Measurements from ENCODE around the gene CCK. TPM values are rescaled to one million over a fixed set of nuclear protein-coding genes. Genes with fewer than 3 reads are reported as not detected.

Gene CCK
- total and polyA plus RNA-seq, 4 donors = 0.25 TPM; not detected in 3

DNA sequence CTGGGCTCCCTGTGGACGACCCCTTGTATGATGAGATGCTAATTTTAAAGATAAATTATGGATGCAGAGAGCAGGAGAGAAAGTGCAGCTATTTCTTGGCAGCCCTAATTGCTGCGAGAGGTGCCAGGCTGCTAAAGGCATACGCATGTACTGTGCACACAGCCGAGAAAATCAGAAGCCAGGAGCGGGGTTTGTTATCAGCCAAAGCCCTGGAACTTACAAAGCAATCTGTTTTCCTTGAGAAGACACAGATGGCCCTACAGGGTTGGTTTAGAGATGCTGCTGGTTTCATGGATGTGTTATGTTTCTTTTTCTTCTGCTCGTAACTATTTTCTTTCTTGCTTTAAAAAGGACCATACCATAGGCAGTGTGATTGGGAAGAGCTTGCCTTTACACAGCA is 11.7 kb upstream of the CCK start:
- H3K36me3 ChIP-seq (ENCODE audit: control insufficient read depth in 4 of 4, insufficient read depth in 3 of 4, low read depth in 1 of 4, low read length in 3 of 4) = no peaks in the 10 kb centered on the region
- no peaks in the 10 kb centered on the region for H3K4me1 ChIP-seq (ENCODE audit: control insufficient read depth in 4 of 4, insufficient read depth in 4 of 4, low read length in 3 of 4)
- no peak overlapping the region for H3K4me3 ChIP-seq (ENCODE audit: low read depth in 1 of 3, low read length in 3 of 3)
- DNase-seq (ENCODE audit: low spot score) = no peak
- no peak overlapping the region for H3K27ac ChIP-seq (ENCODE audit: low read depth in 1 of 2, low read length in 2 of 2)
- H3K27me3 ChIP-seq (ENCODE audit: control insufficient read depth in 4 of 4, insufficient read depth in 4 of 4, low read length in 3 of 4) = no peaks in the 10 kb centered on the region
- H3K9me3 ChIP-seq (ENCODE audit: control insufficient read depth in 4 of 4, low read length in 3 of 4) = peaks cover 0 to 7% (median 2%) of the 10 kb centered on the region in 4 donors
- 68% methylated on average over 6 of the region's 6 CpGs for WGBS
- H3K9ac ChIP-seq (ENCODE audit: low read depth in 1 of 2, low read length in 2 of 2) = no peak overlapping the region
- TF ChIP-seq RXRA (IDR thresholded peaks at IDR 0.05) (no peak), SP1 (IDR thresholded peaks at IDR 0.05) (no peak)

DNA sequence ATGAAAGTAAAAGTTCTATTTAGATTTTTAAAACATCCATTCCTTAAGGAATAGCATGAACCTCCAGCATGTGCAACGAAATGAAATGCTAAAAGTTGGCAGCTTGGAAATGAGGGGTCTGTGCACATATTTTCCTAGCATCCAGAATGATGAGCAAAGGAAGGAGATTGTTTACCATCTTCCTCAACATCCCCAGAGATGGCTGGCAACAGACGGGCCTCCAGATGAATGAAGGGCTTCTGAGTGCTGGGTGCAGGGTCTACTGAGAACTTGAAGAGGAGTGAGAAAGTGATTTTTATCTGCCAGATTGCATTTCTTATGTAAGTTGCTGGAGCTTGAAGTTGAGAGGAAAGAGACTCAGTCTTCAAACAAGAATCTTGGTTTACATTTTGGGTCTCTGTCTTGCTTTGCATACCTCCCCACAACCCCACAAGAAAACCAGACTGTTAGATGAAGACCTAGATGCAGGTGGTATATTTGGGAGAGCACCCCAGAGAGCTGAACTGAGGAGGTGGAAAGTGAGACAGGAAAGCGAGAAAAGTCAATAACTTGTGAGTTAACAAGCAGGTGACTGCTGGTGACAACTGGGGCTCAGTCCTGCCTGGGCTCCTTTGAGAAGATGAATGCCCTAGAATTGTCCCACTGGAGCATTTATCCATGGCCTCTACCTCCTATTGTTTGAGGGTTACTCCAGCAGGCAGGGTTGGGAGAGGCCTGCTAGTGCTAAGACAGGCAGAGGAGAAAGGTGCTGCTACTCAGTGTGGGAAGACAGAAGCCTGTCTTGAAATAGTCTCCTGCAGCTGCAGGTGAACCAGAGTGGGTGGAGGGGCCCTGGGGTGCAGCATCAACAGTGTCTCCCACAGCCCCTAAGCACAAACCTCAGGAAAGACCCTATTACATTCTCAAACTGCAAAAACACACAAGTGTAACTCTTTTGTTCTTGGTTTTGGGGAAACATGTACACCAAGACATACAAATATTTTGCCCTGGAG is 10.5 kb upstream of the CCK start:
- Histone ChIP-seq H3K27ac (ENCODE audit: low read depth in 1 of 2, low read length in 2 of 2) (no peak overlapping the region), H3K4me3 (ENCODE audit: low read depth in 1 of 3, low read length in 3 of 3) (no peak overlapping the region), H3K27me3 (ENCODE audit: control insufficient read depth in 4 of 4, insufficient read depth in 4 of 4, low read length in 3 of 4) (no peaks in the 10 kb centered on the region), H3K9me3 (ENCODE audit: control insufficient read depth in 4 of 4, low read length in 3 of 4) (peaks cover 0 to 7% (median 2%) of the 10 kb centered on the region in 4 donors), H3K4me1 (ENCODE audit: control insufficient read depth in 4 of 4, insufficient read depth in 4 of 4, low read length in 3 of 4) (no peaks in the 10 kb centered on the region), H3K36me3 (ENCODE audit: control insufficient read depth in 4 of 4, insufficient read depth in 3 of 4, low read depth in 1 of 4, low read length in 3 of 4) (no peaks in the 10 kb centered on the region), H3K9ac (ENCODE audit: low read depth in 1 of 2, low read length in 2 of 2) (no peak overlapping the region)
- DNase-seq (ENCODE audit: low spot score) = no peak
- WGBS = 73% methylated on average over 3 of the region's 3 CpGs
- no peak for TF ChIP-seq HNF4A (conservative IDR thresholded peaks at IDR 0.05)
- TF ChIP-seq, protein P1, sequence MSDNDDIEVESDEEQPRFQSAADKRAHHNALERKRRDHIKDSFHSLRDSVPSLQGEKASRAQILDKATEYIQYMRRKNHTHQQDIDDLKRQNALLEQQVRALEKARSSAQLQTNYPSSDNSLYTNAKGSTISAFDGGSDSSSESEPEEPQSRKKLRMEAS (IDR thresholded peaks at IDR 0.05) = no peak
- TF ChIP-seq TAF1 (conservative IDR thresholded peaks at IDR 0.05) = no peak
- TF ChIP-seq, protein P2, sequence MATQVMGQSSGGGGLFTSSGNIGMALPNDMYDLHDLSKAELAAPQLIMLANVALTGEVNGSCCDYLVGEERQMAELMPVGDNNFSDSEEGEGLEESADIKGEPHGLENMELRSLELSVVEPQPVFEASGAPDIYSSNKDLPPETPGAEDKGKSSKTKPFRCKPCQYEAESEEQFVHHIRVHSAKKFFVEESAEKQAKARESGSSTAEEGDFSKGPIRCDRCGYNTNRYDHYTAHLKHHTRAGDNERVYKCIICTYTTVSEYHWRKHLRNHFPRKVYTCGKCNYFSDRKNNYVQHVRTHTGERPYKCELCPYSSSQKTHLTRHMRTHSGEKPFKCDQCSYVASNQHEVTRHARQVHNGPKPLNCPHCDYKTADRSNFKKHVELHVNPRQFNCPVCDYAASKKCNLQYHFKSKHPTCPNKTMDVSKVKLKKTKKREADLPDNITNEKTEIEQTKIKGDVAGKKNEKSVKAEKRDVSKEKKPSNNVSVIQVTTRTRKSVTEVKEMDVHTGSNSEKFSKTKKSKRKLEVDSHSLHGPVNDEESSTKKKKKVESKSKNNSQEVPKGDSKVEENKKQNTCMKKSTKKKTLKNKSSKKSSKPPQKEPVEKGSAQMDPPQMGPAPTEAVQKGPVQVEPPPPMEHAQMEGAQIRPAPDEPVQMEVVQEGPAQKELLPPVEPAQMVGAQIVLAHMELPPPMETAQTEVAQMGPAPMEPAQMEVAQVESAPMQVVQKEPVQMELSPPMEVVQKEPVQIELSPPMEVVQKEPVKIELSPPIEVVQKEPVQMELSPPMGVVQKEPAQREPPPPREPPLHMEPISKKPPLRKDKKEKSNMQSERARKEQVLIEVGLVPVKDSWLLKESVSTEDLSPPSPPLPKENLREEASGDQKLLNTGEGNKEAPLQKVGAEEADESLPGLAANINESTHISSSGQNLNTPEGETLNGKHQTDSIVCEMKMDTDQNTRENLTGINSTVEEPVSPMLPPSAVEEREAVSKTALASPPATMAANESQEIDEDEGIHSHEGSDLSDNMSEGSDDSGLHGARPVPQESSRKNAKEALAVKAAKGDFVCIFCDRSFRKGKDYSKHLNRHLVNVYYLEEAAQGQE (IDR thresholded peaks at IDR 0.05) = no peak
- TF ChIP-seq YY1 (IDR thresholded peaks at IDR 0.05) = no peak
- TF ChIP-seq FOXA2 (IDR thresholded peaks at IDR 0.05) = no peak
- no peak for TF ChIP-seq RXRA (IDR thresholded peaks at IDR 0.05)
- no peak for TF ChIP-seq JUND (IDR thresholded peaks at IDR 0.05)
- no peak for TF ChIP-seq NR2F2 (IDR thresholded peaks at IDR 0.05)
- TF ChIP-seq SP1 (IDR thresholded peaks at IDR 0.05) = no peak
- TF ChIP-seq, protein P3, sequence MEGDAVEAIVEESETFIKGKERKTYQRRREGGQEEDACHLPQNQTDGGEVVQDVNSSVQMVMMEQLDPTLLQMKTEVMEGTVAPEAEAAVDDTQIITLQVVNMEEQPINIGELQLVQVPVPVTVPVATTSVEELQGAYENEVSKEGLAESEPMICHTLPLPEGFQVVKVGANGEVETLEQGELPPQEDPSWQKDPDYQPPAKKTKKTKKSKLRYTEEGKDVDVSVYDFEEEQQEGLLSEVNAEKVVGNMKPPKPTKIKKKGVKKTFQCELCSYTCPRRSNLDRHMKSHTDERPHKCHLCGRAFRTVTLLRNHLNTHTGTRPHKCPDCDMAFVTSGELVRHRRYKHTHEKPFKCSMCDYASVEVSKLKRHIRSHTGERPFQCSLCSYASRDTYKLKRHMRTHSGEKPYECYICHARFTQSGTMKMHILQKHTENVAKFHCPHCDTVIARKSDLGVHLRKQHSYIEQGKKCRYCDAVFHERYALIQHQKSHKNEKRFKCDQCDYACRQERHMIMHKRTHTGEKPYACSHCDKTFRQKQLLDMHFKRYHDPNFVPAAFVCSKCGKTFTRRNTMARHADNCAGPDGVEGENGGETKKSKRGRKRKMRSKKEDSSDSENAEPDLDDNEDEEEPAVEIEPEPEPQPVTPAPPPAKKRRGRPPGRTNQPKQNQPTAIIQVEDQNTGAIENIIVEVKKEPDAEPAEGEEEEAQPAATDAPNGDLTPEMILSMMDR (IDR thresholded peaks at IDR 0.05; ENCODE audit: low read depth, low read length, missing input control) = no peak
- TF ChIP-seq, protein P4, sequence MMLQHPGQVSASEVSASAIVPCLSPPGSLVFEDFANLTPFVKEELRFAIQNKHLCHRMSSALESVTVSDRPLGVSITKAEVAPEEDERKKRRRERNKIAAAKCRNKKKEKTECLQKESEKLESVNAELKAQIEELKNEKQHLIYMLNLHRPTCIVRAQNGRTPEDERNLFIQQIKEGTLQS (IDR thresholded peaks at IDR 0.05) = no peak
- no peak for TF ChIP-seq RAD21 (IDR thresholded peaks at IDR 0.05)
- TF ChIP-seq GABPA (IDR thresholded peaks at IDR 0.05 in 1 of 2, conservative IDR thresholded peaks at IDR 0.05 in 1 of 2) = no peak
- no peak for TF ChIP-seq EGR1 (IDR thresholded peaks at IDR 0.05; ENCODE audit: low read depth in 2 of 2)
- no peak for TF ChIP-seq FOXA1 (IDR thresholded peaks at IDR 0.05)
